ENCODE data around the gene HTT. TPM values are rescaled to one million over a fixed set of nuclear protein-coding genes. Genes with fewer than 3 reads are reported as not detected.

HTT gene
- total RNA-seq, 5 donors from 2014 or later (not counting 1 experiment from before 2014, with no cell fraction given) = 60.3 to 97.1 (median 71.4) TPM

- POLR2A ChIA-PET = no interaction called here
These were observed 176.0 kb downstream of the HTT start for GRCh38 chr4:3250438-3250955.

GRCh38 chr4:3250956-3251690 lies 176.6 kb downstream of the HTT start:
- no peak overlapping the region for H3K4me3 ChIP-seq (ENCODE audit: control insufficient read depth in 1 of 2, extremely low read depth in 1 of 2, low read length in 1 of 2)
- no peaks in the 10 kb centered on the region for H3K9me3 ChIP-seq
- ATAC-seq (replicated peaks in 1 of 4) = no peak
- no peak overlapping the region for H3K27ac ChIP-seq (ENCODE audit: low read length)
- CTCF ChIA-PET = no interaction called here
- no peaks in the 10 kb centered on the region for H3K36me3 ChIP-seq (ENCODE audit: control insufficient read depth in 2 of 2, extremely low read depth in 1 of 2, insufficient read depth in 1 of 2, low read length in 1 of 2)
- DNase-seq = no peak
- H3K27me3 ChIP-seq (replicated peaks in 1 of 2; ENCODE audit: control insufficient read depth in 2 of 2, extremely low read depth in 1 of 2, insufficient read depth in 2 of 2, low read length in 1 of 2) = no peaks in the 10 kb centered on the region
- Mint-ChIP-seq H3K27ac (no peak overlapping the region), H3K4me3 (no peak overlapping the region), H3K36me3 (peaks cover 1% of the 10 kb centered on the region), H3K4me1 (no peaks in the 10 kb centered on the region), H3K27me3 (no peaks in the 10 kb centered on the region), H3K9me3 (no peaks in the 10 kb centered on the region)
- 93% methylated on average over 14 of the region's 19 CpGs for WGBS (ENCODE audit: insufficient coverage)
- POLR2A ChIA-PET = no interaction called here
- peaks cover 0 to 4% of the 10 kb centered on the region in 2 experiments for H3K4me1 ChIP-seq (ENCODE audit: control insufficient read depth in 1 of 2, extremely low read depth in 1 of 2, insufficient read depth in 2 of 2, low read length in 2 of 2)

More at GRCh38 chr4:3250438-3250955, 176.0 kb downstream of the HTT start:
- H3K4me3 Mint-ChIP-seq = no peak overlapping the region
- no peak overlapping the region for H3K27ac ChIP-seq (ENCODE audit: low read length)
- H3K4me1 Mint-ChIP-seq = no peaks in the 10 kb centered on the region
- H3K4me1 ChIP-seq (ENCODE audit: control insufficient read depth in 1 of 2, extremely low read depth in 1 of 2, insufficient read depth in 2 of 2, low read length in 2 of 2) = peaks cover 0 to 4% of the 10 kb centered on the region in 2 experiments
- DNase-seq (no peak), ATAC-seq (replicated peaks in 1 of 4) (no peak)
- no peaks in the 10 kb centered on the region for H3K36me3 Mint-ChIP-seq
- WGBS (ENCODE audit: insufficient coverage) = 88% methylated on average over 10 of the region's 14 CpGs
- H3K9me3 ChIP-seq = no peaks in the 10 kb centered on the region
- no peaks in the 10 kb centered on the region for H3K36me3 ChIP-seq (ENCODE audit: control insufficient read depth in 2 of 2, extremely low read depth in 1 of 2, insufficient read depth in 1 of 2, low read length in 1 of 2)
- no peak overlapping the region for H3K27ac Mint-ChIP-seq
- no peaks in the 10 kb centered on the region for H3K27me3 ChIP-seq (replicated peaks in 1 of 2; ENCODE audit: control insufficient read depth in 2 of 2, extremely low read depth in 1 of 2, insufficient read depth in 2 of 2, low read length in 1 of 2)
- CTCF ChIA-PET = no interaction called here
- H3K4me3 ChIP-seq (ENCODE audit: control insufficient read depth in 1 of 2, extremely low read depth in 1 of 2, low read length in 1 of 2) = no peak overlapping the region
- no peaks in the 10 kb centered on the region for H3K9me3 Mint-ChIP-seq
- no peaks in the 10 kb centered on the region for H3K27me3 Mint-ChIP-seq

- ATAC-seq (replicated peaks in 1 of 4) = no peak
- Mint-ChIP-seq H3K4me1 (no peaks in the 10 kb centered on the region), H3K4me3 (no peak overlapping the region), H3K36me3 (peaks cover 7% of the 10 kb centered on the region), H3K27me3 (no peaks in the 10 kb centered on the region), H3K9me3 (no peaks in the 10 kb centered on the region), H3K27ac (no peak overlapping the region)
- Histone ChIP-seq H3K4me3 (ENCODE audit: control insufficient read depth in 1 of 2, extremely low read depth in 1 of 2, low read length in 1 of 2) (no peak overlapping the region), H3K27ac (ENCODE audit: low read length) (no peak overlapping the region), H3K27me3 (replicated peaks in 1 of 2; ENCODE audit: control insufficient read depth in 2 of 2, extremely low read depth in 1 of 2, insufficient read depth in 2 of 2, low read length in 1 of 2) (no peaks in the 10 kb centered on the region), H3K36me3 (ENCODE audit: control insufficient read depth in 2 of 2, extremely low read depth in 1 of 2, insufficient read depth in 1 of 2, low read length in 1 of 2) (no peaks in the 10 kb centered on the region), H3K4me1 (ENCODE audit: control insufficient read depth in 1 of 2, extremely low read depth in 1 of 2, insufficient read depth in 2 of 2, low read length in 2 of 2) (no peaks in the 10 kb centered on the region), H3K9me3 (no peaks in the 10 kb centered on the region)
- 84% methylated on average over 9 of the region's 11 CpGs for WGBS (ENCODE audit: insufficient coverage)
- POLR2A ChIA-PET = no interaction called here
- CTCF ChIA-PET = no interaction called here
- no peak for DNase-seq
These were observed 177.4 kb downstream of the HTT start for GRCh38 chr4:3251691-3252479.

GRCh38 chr4:3252480-3252828 lies 178.0 kb downstream of the HTT start:
- Histone ChIP-seq H3K4me3 (ENCODE audit: control insufficient read depth in 1 of 2, extremely low read depth in 1 of 2, low read length in 1 of 2) (no peak overlapping the region), H3K4me1 (ENCODE audit: control insufficient read depth in 1 of 2, extremely low read depth in 1 of 2, insufficient read depth in 2 of 2, low read length in 2 of 2) (no peaks in the 10 kb centered on the region), H3K36me3 (ENCODE audit: control insufficient read depth in 2 of 2, extremely low read depth in 1 of 2, insufficient read depth in 1 of 2, low read length in 1 of 2) (no peaks in the 10 kb centered on the region), H3K27me3 (replicated peaks in 1 of 2; ENCODE audit: control insufficient read depth in 2 of 2, extremely low read depth in 1 of 2, insufficient read depth in 2 of 2, low read length in 1 of 2) (no peaks in the 10 kb centered on the region), H3K27ac (ENCODE audit: low read length) (no peak overlapping the region), H3K9me3 (no peaks in the 10 kb centered on the region)
- Mint-ChIP-seq H3K27ac (no peak overlapping the region), H3K27me3 (no peaks in the 10 kb centered on the region), H3K36me3 (peaks cover 7% of the 10 kb centered on the region), H3K4me1 (no peaks in the 10 kb centered on the region), H3K9me3 (no peaks in the 10 kb centered on the region), H3K4me3 (no peak overlapping the region)
- POLR2A ChIA-PET = no interaction called here
- WGBS (ENCODE audit: insufficient coverage) = no CpG with 5 or more reads among the region's 3 CpGs
- DNase-seq (no peak), ATAC-seq (replicated peaks in 1 of 4) (no peak)
- CTCF ChIA-PET = no interaction called here

GRCh38 chr4:3252831-3253641 lies 178.6 kb downstream of the HTT start:
- no peaks in the 10 kb centered on the region for H3K9me3 Mint-ChIP-seq
- Histone ChIP-seq H3K27me3 (replicated peaks in 1 of 2; ENCODE audit: control insufficient read depth in 2 of 2, extremely low read depth in 1 of 2, insufficient read depth in 2 of 2, low read length in 1 of 2) (no peaks in the 10 kb centered on the region), H3K9me3 (no peaks in the 10 kb centered on the region), H3K27ac (ENCODE audit: low read length) (no peak overlapping the region), H3K36me3 (ENCODE audit: control insufficient read depth in 2 of 2, extremely low read depth in 1 of 2, insufficient read depth in 1 of 2, low read length in 1 of 2) (no peaks in the 10 kb centered on the region), H3K4me1 (ENCODE audit: control insufficient read depth in 1 of 2, extremely low read depth in 1 of 2, insufficient read depth in 2 of 2, low read length in 2 of 2) (no peaks in the 10 kb centered on the region), H3K4me3 (ENCODE audit: control insufficient read depth in 1 of 2, extremely low read depth in 1 of 2, low read length in 1 of 2) (no peak overlapping the region)
- 92% methylated on average over 37 of the region's 38 CpGs for WGBS (ENCODE audit: insufficient coverage)
- H3K4me1 Mint-ChIP-seq = no peaks in the 10 kb centered on the region
- H3K4me3 Mint-ChIP-seq = no peak overlapping the region
- peaks cover 7% of the 10 kb centered on the region for H3K36me3 Mint-ChIP-seq
- peak in 1 of 35 experiments; percentile 1 for DNase-seq
- ATAC-seq (replicated peaks in 1 of 4) = no peak
- POLR2A ChIA-PET = no interaction called here
- no peak overlapping the region for H3K27ac Mint-ChIP-seq
- CTCF ChIA-PET = no interaction called here
- H3K27me3 Mint-ChIP-seq = no peaks in the 10 kb centered on the region

- ChIA-PET POLR2A (no interaction called here), CTCF (no interaction called here)
- ATAC-seq (replicated peaks in 1 of 4) = no peak
- peak in 1 of 35 experiments; percentile 2 for DNase-seq
- peaks cover 7% of the 10 kb centered on the region for H3K36me3 Mint-ChIP-seq
- 85% methylated on average over 6 of the region's 13 CpGs for WGBS (ENCODE audit: insufficient coverage)
- H3K4me1 ChIP-seq (ENCODE audit: control insufficient read depth in 1 of 2, extremely low read depth in 1 of 2, insufficient read depth in 2 of 2, low read length in 2 of 2) = no peaks in the 10 kb centered on the region
- no peak overlapping the region for H3K27ac Mint-ChIP-seq
- H3K27me3 ChIP-seq (replicated peaks in 1 of 2; ENCODE audit: control insufficient read depth in 2 of 2, extremely low read depth in 1 of 2, insufficient read depth in 2 of 2, low read length in 1 of 2) = no peaks in the 10 kb centered on the region
- no peaks in the 10 kb centered on the region for H3K36me3 ChIP-seq (ENCODE audit: control insufficient read depth in 2 of 2, extremely low read depth in 1 of 2, insufficient read depth in 1 of 2, low read length in 1 of 2)
- H3K4me3 ChIP-seq (ENCODE audit: control insufficient read depth in 1 of 2, extremely low read depth in 1 of 2, low read length in 1 of 2) = no peak overlapping the region
- H3K27ac ChIP-seq (ENCODE audit: low read length) = no peak overlapping the region
- no peak overlapping the region for H3K4me3 Mint-ChIP-seq
- H3K9me3 ChIP-seq = no peaks in the 10 kb centered on the region
- H3K27me3 Mint-ChIP-seq = no peaks in the 10 kb centered on the region
- no peaks in the 10 kb centered on the region for H3K9me3 Mint-ChIP-seq
- no peaks in the 10 kb centered on the region for H3K4me1 Mint-ChIP-seq
These were observed 179.3 kb downstream of the HTT start for GRCh38 chr4:3253808-3254207.
